Activated CD4-positive, alpha-beta T cell treated with anti-CD3 and anti-CD28 coated beads, Interleukin-2, amount 50 U/mL, for 24 hours (primary cell): ENCODE measurements around the gene HHAT.

Experiments used
- DNase-seq, 2 donors: peaks; one replicate each; pipeline ENCODE4 v3.0.0-alpha.2; 2020; ENCODE audit warnings: low read depth in 1 of 2, low spot score in 1 of 2

HHAT gene

DNA sequence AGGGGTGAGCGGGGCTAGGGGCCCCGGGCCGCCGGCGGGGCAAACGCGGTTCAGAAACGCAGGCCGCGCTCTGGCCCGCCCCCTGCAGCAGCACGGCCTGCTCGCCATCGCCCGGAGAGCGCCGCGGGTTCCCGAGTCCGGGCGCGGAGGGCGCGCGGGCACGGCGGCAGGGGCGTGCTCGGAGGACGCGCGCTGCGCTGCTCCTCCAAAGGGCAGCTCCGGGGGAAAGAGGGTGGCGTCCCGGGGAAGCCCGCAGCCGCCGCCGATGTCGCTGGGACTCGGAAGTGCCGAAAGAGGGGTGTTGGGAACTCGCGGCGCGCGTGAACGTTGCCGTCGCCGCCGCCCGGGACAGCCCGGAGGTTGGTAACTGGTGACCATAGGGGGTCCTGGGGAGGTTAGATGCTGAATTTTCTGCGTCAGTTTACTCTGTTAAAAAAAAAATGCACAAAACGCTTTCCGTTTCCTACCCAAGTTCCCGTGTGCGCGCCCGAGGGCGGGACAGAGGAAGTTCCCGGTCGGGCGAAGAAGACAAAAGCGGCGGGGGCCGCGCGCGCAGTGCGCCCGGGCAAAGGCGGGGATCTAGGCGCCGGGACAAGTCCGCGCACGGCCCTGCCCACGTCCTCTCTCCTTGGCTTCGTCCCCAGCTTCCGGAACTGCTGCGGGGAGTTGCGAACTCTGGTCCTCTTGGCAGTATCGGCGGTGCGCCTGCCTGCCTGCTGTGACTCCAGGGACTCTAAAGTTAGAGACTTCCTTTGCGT, at the start of gene HHAT:
Gene HHAT, plus strand, starts transcription at position 157 of the 758 bp plus-strand sequence. CDS start 20,074 bp downstream, outside the sequence.
- DNase-seq: peak; percentile 39 to 49

DNA sequence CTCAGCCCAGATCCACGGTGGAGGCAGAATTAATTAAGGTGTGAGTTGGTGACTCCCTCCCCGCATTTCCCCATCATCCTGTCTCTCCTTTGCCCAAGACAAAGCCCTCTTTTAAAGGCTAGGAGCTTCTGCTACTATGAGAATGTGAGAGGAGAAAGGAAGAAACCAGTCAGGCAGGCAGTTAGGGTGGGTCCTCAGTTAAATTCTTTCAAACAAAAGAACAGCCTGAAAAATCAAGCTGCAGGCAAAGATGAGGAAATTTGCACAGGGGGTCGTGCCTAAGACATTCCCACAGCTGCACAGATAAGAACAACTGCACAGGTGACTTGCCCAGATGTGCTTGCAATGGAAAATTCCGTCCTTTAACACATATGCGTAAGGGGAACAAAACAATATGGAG, 48.5 kb upstream of the HHAT start:
- DNase-seq: no peak

DNA sequence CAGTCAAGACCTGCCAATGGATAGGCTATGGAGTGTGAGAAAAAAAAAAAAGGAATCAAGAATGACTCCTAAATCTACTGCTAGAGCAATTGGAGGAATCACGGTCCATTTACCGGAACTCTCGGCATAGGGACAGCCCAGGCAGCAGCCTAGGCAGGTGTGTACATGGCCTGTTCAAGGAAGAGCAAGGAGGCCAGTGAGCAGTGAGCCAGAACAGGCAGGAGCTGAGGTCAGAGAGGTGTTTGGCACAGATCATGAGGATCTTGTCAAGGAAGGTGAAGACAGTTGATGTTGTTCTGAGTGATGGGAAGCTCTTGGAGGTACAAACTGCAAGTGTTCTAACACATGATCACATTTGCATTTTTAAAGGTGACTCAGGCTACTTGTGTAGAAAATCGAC, 40.6 kb upstream of the HHAT start:
- no peak for DNase-seq

DNA sequence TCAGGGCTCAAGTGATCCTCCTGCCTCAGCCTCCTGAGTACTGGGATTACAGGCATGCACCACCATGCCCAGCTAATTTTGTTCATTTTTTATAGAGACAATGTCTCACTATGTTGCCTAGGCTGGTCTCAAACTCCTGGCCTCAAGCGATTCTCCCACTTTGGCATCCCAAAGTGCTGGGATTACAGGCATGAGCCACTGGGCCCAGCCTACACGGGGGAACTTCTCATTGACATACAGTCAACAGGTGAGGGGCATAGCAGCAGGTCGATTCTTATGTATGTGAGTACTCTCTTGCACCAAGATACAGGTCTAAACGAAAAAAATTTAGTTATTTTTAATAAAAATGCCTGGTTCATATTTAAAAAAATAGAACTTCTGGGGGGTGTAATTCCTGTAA, 39.5 kb upstream of the HHAT start:
- no peak for DNase-seq

DNA sequence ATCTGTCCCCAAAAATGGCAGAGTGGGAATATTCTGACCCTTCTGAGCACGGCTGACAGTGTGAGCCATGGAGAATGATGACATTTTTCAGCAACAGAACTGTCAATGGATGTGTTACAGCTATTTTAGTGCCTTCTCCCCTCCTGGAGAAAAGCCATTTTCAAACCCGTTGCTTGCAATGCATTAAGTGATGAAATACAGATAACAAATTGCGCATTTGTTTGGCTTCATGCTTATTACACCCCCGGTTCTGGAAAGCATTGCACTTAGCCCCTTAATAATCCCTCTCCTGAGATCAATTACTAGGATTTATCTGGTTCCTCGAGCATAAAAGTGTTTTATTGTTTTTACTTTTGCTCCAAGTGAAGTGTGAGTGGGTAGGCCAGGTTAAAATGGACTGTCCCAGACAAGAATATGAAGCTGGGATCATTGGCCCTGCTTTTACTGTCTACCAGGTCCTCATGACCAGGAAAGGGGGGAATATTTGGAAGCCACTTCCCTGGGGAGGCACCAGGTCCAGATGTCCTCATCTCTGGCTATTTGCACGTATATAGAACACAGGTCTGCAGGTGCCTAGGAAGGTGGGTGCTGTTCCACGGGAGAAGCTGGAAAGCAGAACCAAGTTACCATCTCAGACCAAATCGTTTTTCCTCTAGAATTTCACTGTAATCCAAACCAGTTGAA, 37.5 kb upstream of the HHAT start:
- DNase-seq: no peak

DNA sequence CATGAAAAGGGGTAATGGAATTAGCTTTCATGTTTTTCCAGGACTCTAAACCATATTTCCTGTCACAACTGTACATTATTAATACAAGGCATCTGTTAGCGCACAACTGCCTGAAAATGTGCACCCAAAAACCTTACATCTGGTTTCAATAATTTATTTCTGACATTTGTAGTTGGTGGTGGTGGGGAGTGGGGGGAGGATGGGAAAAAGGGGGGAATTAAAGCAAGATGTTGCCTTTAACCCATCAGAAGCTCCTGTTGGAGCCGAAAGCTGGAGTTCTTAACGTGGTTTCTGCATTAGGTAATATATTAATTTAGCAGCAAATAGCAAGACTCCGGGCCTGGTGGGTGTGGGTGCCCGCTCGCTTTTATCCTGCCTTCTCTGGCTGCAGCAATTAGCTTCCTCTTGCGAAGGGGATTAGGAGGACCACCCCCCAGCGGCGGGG, 36.9 kb upstream of the HHAT start:
- DNase-seq: no peak

DNA sequence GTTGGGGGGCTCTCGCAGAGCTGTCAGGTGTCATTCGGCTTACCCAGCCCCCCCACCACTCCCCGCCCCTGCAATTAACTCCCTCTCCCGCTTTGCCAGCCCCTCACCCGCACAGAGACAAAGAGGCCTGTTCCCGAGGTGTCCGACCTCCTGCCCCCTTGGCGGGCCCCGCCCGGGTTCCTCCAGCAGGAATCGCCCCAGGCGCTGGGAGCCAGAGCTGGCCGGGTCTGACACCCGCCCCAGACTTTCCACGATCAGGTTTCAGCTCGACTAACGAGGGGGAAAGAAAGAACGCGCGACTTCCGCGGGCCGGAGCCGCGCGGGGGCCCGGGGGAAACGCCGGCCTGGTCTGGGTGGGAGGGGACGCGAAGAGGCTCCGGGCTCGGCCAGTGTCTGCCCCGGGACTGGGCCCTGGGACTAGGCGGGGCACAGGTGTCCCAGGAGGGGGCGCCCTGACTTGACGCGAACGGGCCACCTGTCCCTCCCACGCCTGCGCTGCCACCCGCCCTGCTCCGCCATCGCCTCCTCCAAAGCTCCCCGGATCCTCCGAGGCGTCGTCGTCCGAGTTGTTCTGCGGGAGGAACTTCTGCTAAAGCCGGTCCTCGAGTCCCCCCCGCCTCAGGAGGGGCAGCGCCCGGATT, 36.4 kb upstream of the HHAT start:
- DNase-seq: peak in 1 of 2 donors; percentile 11

DNA sequence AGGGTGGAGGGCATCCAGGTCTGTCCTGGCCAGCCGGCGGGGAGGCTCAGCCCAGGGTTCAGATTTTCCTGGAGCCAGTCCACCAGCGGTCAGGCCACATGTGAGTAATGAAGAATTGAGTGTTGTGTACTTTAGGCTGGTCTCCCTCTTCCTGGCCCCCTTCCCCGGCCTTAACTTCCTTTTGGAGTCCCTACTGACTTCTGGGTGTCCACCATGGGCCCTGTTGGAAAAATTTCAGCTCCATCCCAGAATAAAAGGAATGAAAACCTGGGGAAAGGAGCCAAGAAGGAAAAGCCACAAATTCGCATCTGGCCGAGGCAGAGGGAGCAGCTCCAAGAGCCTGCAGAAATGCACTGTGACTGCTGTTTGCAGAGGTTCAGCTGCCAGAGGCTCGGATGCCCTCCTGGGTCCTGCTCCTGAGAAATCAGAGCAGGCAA, 35.5 kb upstream of the HHAT start:
- no peak for DNase-seq

DNA sequence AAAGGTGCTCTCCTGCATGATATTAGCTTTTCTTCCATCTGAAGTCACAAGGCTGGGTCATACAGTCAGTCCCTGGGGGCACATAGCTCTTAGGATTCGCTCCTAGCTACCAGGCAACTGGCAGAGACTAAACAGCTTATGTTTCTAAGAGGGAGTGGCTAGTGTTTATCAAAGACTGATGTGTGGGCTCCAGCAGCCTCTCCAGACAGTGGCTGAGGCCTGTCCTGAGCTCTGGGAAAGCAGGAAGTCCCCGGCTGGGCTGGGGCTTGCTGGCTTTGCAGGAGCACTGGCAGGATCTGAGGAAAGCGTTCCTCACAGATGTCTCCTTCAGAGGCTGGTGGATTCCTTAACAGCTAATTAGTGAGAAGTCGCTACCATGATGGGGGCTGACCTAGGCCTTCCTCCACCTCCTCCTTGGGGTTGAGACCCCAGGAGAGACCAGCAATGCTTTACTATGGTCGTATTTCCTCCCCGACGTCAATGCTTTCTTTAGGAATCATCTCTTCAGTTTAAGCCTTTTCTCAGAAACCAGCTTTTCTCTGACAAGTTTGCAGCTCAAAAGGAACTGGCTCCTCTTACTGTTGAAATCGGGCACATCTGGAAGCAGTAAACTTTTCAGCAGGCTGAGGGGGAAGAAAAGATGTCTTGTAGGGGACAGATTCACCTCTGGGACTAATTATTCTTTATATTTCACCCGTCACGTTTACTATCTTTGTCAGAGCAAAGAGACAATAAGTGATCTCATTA, 33.5 kb upstream of the HHAT start:
- no peak for DNase-seq

DNA sequence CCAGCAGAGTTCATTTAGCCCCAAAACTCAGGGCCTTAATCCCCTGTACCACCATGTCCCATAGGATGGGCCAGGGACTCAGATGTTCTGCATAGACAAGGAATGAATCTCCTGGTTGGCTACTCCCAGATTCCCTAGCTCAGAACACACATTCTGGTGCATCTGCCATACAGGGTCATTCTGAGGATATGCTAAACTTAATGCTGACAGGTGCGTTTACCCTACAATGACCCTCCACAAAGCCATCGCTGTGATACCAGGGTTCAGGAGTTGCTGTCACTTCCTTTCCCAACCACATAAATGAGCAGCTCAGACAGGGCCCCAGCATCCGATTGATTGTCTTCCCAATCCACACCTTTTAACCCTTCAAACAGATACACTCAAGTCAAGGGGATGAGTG, 32.0 kb upstream of the HHAT start:
- no peak for DNase-seq

DNA sequence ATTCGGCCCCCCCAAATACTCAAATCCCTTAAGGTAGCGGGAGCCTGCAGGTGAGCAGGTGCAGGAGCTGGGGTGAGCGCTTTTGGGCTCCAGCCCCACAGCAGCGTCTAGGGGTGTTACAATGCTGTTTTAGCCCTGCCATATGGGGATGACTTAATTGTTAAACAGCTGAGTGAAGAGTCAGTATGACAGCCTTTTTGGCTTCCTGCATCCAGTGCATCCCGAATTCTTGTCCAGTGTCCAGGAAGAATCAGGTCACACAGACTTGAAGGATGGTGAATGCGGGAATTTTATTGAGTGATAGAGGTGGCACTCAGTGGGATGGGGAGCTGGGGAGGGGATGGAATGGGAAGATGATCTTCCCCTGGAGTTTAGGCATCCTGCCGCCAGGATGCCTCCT, 30.4 kb upstream of the HHAT start:
- no peak for DNase-seq

DNA sequence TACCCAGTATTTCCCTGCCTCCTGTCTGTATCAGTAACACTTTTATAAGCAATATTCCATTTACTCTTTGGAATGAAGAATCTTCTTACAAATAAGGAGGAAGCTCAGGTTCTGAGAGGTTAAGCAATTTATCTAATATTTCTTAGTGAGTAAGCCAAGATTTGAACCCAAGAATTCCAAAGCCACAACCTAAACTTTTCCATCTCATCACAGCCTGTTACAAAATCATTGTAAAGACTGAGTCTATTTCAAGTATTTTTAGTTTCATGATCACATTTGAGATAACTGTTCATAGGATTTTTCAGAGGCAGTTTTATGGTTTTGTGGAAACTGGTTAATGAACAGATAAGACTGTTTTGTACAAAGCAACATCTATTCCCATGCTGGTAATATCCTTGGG, 29.8 kb upstream of the HHAT start:
- DNase-seq: no peak

DNA sequence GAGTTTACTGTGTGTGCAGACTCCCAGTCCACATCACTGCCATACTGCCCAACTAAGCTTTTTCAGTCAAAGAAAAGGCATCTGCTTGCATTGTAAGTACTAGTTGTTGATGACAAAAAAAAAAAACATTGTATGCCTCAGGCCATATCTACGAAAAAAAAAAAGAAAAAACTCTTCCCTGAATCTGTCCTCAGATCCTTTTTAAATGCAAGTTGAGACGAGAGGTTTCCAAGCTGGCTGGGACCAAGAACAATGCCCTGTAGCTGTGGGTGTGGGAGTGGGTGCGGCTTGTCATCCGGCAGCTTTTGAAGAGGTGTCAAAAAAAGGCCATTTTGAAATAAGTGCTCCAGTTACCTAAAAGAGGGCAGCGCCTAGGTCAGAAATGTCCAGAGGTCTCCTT, 29.2 kb upstream of the HHAT start:
- no peak for DNase-seq

DNA sequence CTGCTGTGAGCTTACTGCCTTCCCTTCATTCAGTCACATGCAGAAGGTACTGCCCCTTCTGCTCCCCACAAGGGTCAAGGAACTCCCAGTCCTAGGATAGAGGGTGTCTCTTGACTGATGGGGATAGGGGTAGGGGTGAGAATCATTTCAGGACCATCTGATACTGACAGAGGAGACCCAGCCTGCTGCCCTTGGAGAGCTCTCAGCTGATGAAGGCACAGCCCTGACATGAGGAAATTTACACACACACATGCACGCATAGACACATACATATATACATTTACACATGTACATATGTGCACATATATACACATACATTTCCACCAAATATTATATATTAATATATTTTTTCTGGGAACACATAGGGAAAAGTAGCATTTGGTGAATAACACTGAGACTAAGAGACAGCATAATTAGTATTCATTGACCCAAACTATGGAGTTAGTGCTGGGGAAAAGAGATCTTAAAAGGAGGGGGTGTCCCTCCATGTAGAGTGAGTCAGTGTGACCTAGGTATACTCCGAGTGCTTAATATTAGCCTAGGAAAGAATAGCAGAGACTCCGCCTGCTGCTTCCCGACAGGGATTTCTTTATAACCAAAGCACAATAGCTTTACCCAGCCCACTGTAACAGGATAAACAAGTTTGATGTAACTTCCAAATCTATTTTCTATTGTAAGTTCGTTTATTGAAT, 27.6 kb upstream of the HHAT start:
- no peak for DNase-seq

DNA sequence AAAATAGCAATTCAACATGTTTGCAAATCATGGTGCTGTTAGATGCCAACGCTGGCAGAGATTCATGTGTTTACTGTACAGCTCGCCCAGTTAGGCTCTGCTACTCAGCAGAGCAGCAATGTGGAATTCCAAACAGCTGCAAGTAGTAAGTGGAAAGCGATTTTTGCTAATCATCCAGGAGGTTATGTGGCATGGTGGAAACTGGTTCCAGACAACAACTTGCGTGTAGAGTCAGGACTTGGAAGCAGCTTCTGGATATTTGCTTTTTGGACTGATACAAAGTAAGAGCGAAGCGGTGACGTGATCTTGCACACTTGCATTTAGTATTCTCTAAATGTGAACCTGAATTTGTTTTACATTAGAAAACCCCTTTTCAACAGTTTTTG, 27.1 kb upstream of the HHAT start:
- no peak for DNase-seq

DNA sequence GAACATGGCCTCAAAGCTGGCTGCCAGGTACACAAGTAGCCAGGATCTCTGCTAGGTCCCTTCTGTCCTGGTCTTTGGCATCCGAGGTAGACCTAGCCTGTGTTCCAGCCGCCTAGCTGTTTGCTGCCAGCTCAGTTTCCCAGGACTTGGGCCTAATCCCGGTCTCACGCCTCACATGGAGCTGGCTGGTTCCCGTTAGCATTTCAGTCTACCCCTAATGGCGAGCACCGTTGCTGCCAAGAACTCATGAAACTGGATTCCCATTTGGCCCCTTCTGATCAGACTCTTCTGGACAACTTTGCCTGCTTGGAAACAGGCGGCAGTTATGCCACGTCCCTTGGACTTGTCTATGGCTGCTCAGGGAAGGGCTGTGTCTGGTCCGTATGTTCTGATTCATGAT, 26.2 kb upstream of the HHAT start:
- no peak for DNase-seq

DNA sequence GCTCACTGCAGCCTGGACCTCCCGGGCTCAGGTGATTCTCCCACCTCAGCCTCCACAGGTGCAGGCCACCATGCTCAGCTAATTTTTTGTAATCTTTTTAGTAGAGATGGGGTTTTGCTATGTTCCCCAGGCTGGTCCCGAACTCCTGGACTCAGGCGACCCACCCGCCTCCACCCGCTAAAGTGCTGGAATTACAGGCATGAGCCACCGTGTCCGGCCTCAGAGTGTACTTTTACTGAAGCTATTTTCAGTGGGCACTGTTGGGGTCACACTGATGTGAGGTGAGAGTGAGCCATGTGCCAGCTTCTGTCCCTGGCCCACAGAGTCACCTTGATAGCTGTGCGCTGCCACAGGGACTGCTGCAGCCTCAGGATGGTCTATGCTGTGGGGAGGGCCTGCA, 25.3 kb upstream of the HHAT start:
- no peak for DNase-seq

DNA sequence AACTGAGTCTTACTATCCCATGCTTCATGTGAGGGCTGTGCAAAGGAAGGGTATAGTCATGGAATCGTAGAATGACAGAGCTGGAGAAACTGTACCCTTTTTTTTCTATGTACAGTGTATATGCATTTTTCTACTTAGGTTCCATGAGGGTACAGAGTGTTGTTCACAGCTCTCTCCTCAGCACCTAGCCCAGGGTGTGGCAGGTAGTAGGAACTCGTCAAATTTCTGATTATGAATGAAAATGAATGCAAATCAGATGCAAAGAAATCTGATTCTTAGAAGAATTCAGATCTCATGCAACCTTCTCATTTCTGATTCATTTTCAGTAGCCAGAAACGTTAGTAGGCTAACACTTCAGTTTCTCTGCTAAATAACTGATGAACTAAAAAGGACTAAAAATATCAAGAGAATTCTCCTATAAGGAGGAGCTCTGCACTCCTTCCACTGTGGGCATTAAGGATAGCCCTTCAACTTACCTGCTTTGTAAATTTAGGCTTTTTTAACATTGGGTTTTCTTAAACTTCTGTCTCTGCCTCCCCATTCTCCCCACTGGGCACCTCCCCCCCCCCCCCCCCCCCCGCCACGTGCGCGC, 18.0 kb upstream of the HHAT start:
- no peak for DNase-seq

DNA sequence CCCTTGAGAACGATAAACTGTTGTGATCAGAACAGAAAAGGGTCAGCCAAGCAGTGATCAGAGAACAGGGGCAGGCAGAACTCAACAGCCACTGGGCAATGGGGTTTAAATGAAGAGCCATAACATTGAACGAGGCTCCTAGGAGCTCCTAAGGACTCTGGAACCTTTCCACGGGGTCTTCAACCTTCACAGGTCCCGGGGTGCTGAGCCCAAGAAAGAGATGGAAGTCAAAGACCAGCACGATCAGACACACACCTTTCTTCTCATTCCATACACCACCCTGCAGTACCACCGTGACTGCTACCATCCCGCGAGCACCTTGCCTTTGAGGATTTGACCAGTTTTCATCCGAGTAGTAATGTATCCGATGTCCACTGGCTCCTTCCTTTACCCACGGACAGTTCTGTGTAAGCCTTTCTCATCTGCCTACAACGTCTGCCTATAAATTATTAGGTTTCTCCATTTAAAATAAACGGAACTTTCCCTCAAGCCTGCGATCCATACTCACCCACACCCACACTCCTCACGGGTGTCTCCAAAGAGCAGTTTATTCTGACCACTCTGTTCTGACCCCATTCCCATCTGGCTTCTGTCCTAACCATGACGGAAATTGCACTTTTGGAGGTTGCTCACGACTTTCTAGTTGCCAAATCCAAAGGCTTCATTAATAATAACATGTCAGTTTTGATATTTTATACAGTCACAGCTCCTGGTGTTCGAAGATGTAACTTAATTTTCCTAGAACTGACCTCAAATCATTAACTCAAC, 16.8 kb upstream of the HHAT start:
- DNase-seq: no peak

DNA sequence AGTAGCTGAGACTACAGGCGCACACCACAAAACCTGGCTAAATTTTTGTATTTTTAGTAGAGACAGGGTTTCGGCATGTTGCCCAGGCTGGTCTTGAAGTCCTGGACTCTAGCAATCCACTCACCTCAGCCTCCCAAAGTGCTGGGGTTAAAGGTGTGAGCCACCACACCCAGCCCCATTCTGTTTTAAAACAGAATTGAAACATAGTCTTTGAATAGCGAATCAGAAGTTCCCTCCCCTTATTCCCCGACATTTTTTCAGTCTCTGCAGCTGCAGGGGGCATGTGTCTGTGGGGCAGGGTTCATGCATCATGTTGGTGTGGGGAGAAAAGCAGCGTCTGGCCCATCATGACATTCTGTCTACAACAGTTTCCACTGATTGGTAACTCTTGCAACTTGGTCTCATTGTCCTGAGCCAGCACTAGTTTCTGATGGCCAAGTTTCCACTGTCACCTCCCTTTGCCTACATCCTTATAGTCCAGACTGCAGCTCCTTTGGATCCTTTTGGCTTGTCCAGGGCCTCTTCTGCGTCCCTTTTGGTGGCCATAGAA, 15.6 kb upstream of the HHAT start:
- no peak for DNase-seq
